ENCODE data around the gene ENTPD1.
"Not testable (repeated sequence)": the region's sequence is repeated elsewhere in the genome, so short reads cannot be mapped to it uniquely, and the experiment has no call there.

ENTPD1 gene

DNA sequence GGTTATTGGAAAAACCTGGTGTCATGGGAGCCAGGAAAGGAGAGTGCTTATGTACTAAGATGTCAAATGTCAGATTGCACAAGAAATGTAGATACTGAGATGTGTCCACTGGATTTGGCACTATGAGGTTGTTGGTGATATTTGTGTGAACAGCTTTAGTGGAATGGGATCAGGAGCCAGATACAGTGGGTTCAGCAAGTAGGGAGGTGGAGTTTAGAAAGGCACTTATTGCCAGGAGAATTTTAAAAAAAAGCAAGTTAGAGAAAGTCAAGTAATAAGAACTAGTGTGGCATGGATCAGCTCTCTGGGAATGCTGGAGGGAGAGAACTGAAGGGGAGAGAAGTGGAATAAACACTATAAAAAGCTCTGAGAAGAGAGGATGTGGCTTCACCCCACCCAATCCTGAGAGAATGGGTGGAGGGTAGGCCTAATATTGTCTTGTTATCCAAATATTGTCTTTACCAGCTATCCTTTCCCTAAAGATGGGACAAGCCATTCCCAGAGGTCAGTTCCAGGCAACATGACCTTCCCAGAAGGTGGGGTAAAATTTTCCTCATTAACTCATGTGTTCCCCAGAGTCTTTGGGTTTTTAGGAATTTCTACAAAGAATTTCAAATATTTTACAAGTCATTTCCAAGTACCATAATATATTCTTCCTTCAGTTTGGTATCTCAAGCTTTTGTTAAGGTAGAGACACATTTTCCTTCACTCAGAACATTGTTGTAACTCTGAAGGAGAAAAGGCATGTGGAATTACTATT is 42.3 kb downstream of the ENTPD1 start:
- FAIRE-seq: no peak

DNA sequence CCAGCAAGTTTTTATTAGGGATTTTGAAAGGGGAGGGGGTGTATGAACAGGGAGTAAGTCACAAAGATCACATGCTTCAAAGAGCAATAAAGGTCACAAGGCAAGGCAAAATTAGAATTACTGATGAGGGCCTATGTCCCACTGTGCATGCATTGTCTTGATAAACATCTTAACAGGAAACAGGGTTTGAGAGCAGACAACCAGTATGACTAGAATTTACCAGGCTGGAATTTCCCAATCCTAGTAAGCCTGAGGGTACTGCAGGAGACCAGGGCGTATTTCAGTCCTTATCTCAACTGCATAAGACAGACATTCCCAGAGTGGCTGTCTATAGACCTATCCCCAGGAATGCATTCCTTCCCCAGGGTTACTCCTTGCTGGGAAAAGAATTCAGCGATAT is 44.3 kb downstream of the ENTPD1 start:
- not testable (repeated sequence) for FAIRE-seq

DNA sequence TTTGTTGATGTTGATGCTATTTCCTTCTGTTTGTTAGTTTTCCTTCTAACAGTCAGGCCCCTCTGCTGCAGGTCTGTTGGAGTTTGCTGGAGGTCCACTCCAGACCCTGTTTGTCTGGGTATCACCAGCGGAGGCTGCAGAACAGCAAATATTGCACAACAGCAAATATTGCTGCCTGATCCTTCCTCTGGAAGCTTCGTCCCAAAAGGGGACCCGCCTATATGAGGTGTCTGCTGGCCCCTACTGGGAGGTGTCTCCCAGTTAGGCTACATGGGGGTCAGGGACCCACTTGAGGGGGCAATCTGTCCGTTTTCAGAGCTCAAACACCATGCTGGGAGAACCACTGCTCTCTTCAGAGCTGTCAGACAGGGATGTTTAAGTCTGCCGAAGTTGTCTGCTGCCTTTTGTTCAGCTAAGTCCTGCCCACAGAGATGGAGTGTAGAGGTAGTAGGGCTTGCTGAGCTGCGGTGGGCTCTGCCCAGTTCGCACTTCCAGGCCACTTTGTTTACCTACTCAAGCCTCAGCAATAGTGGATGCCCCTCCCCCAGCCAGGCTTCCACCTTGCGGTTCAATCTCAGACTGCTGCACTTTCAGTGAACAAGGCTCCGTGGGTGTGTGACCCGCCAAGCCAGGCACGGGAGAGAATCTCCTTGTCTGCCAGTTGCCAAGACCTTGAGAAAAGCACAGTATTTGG is 50.9 kb downstream of the ENTPD1 start:
- not testable (repeated sequence) for FAIRE-seq

DNA sequence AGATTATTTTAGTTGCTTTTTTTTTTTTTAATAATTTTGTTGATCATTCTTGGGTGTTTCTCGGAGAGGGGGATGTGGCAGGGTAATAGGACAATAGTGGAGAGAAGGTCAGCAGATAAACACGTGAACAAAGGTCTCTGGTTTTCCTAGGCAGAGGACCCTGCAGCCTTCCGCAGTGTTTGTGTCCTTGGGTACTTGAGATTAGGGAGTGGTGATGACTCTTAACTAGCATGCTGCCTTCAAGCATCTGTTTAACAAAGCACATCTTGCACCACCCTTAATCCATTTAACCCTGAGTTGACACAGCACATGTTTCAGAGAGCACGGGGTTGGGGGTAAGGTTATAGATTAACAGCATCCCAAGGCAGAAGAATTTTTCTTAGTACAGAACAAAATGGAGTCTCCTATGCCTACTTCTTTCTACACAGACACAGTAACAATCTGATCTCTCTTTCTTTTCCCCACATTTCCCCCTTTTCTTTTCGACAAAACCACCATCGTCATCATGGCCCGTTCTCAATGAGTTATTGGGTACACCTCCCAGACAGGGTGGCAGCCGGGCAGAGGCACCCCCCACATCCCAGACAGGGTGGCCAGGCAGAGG is 52.8 kb downstream of the ENTPD1 start:
- not testable (repeated sequence) for FAIRE-seq

DNA sequence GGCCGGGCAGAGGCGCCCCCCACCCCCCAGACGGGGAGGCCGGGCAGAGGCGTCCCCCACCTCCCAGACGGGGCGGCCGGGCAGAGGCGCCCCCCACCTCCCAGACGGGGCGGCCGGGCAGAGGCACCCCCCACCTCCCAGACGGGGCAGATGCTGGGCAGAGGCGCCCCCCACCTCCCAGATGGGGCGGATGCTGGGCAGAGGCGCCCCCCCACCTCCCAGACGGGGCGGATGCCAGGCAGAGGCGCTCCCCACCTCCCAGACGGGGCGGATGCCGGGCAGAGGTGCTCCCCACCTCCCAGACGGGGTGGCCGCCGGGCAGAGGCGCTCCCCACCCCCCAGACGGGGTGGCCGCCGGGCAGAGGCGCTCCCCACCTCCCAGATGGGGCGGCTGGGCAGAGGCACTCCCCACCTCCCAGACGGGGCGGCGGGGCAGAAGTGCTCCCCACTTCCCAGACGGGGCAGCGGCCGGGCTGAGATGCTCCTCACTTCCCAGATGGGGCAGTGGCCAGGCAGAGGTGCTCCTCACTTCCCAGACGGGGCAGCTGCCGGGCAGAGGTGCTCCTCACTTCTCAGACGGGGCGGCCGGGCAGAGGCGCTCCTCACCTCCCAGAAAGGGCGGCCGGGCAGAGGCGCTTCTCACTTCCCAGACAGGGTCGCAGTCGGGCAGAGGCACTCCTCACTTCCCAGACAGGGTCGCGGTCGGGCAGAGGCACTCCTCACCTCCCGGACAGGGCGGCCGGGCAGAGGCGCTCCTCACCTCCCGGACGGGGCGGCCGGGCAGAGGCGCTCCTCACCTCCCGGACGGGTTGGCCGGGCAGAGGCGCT is 53.6 kb downstream of the ENTPD1 start:
- FAIRE-seq: no peak

DNA sequence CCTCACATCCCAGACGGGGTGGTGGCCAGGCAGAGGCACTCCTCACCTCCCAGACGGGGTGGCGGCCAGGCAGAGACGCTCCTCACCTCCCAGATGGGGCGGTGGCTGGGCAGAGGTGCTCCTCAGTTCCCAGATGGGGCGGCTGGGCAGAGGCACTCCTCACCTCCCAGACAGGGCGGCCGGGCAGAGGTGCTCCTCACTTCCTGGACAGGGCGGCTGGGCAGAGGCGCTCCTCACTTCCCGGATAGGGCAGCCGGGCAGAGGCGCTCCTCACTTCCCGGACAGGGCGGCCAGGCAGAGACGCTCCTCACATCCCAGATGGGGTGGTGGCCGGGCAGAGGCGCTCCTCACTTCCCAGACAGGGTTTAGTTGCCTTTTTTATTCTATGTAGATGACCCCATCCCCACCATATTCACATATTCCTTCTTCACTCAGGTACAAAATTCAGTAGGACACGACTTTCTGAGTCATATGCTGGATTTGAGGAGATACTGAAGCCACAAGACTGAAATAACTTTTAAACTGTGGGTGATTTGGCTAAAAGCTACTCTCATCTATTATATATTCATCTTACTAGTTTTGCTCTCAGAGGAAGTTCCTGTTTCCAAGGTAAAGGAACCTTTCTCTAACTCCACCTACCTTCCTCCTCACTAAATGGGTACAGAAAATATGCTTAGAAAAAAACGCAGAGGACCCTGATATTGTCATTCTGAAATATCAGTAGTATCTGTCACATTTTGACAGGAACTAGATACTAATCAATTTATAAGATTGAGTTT is 54.4 kb downstream of the ENTPD1 start:
- FAIRE-seq: no peak

DNA sequence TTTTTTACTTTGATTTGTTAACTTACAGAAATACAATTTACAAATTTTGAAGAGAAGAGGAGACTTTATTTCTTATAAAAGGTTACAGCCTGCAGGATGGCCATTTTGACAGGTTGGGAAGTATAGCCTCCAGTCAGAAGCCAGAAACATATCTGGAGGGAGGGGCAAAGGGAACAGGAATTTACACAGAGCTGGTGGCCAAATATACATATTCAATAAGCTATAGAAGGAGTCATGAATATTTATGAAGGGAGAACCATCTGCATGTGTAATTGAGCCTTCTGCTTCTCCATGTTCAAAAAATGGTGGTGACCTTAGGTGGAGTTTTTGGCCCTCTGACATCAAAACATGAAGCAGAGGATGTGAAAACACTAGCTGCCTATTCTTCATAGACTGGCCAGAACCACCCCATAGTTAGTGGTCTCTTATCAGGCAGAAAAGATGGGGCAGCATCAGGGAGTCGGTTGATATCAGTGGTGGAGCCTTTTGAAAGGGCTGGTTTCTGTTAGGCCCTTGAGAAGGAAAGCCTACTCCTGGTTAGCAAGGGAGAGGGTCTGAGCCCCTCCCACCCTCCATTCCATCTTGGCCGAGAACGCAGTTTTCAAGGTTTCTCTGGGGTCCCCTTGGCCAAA is 57.2 kb downstream of the ENTPD1 start:
- no peak for FAIRE-seq

DNA sequence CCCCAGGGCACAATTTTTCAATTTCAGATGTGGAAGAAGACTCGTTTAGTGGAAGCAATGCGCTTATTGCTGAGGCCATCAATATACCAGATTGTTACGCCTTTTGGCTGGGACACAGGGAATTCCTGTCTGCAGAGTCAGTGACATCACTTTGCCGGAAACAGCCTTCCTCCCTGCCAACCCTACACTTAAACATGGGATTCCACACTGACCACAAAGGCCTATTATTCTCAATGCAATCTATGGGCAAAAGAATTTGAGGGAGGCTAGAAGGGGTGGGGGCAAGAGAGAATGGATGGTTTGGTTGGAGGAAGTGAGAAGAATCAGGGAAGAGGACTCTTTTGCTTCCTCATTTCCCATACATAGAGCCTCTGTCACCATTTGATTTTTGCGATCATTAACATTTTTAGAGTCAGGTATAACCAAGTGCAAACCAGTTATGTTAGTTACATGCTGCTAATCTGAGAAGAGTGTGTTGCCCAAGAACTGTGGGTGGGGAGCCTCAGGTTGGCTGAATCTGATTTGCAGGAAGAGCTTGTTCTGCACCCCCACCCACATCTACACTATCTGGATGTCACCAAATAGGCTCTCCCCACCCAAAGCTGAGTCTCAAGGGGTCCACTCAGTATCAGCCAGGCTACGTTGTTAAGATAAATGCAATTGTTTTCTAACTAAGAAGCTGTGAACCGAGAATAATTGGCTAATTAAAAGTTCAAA is 58.2 kb downstream of the ENTPD1 start:
- no peak for FAIRE-seq

DNA sequence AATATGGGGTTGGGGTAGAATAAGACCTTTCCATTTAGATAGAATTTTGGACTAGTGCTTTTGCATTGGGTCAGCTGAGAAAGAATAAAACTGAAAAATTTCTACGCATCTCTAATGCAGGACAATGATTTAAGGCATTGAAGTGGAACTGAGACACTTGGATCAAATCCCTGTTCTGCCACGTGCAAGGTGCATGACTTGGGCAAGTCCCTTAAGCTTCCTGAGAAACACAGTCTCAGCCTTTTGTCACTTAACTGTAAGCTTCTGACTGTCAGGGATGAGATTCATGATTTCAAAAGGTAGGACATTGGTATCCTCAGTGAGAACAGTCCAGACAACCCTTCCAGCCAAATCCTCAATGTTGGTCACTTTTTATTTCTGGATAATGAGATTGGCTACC is 59.2 kb downstream of the ENTPD1 start:
- FAIRE-seq: no peak

DNA sequence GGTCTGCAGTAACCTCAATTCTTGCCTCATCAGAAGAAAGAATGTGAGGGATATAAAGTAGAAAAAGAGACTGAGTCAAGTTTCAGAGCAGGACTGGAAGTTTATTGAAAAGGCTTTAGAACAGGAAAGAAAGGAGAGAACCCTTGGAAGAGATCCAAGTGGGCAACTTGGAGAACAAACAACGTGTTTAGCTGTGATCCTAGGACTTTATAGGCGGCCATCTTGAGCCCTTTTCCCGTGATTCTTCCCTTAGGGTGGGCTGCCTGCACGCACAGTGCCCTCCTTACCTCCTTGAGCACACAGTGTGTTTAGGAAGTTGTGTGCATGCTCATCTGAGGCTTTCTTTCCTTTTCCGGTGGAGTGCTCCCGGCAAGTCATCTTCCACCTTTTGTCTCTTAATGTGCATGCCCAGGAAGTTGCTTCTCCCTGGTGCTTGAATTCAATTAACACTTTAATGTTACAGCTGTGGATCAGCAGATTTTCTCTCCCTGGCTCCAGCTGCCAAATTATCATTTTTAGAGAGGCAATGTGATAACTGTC is 59.8 kb downstream of the ENTPD1 start:
- FAIRE-seq: no peak

DNA sequence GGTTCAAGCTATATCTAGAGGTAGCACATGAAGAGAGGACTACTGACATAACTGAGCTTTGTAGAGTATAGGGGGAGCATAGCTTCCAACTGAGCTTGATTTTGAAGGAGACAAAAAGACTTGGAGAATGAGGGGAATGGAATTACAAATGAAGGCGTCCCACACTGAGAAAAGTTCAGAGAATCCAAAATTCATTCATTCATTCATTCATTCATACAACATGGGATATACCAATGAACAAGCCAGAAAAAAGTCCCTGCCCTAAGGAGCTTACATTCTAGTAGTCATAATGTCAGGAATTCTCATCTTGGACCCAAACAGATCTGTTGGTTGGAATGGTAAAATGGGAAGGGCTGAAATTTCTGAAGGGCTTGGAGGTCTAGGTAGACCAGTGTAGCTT is 62.0 kb downstream of the ENTPD1 start:
- no peak for FAIRE-seq

DNA sequence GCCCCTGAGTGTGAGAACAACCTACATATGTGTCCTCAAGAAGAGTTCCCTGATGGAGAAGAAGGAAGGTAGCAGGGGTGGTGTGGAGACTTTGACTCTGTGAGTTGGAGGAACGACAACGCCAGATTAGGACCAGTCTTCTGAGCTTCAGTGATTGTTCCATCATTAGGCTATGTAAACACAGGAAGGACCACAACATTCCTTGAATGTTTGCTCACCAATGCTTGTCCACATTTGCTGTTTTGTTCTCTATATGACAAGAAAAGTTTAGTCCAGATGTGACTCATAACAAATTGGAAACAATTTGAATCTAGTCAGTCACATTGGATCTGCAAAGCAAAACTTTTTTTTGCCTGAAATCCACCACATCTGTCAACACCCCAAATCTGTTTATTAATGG is 62.7 kb downstream of the ENTPD1 start:
- no peak for FAIRE-seq

DNA sequence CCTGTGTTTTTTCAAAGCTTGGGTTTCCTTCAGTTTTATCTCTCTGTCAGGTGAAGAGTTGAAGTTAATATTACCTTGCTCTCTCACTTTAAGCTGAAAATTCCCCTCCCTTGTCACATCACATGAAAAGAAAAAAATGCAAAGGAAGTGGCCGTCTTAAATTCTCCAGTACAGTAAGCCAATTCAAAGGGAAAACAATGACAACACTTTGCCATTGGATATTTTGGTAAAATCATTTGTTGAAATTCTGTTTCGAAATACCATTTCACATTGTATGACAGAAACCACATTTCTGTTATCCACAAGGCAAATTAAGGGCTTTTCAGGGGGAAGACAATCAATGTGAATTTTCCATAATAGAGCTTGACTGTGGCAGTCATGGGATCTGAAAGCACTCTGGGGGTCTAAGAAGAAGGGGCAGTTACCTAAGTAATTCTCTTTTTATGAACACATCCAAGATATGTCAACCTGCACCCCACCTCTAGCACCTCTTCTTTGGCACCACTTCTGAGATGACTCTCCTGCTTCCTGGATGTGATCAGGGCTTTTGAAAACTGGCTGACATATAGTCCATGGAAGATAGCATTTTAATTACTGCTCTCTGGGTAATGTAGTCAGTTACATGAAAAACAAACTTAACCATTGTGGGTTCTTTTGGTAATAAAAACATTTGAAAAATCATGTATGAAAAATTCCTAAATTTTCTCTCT is 63.8 kb downstream of the ENTPD1 start:
- no peak for FAIRE-seq

DNA sequence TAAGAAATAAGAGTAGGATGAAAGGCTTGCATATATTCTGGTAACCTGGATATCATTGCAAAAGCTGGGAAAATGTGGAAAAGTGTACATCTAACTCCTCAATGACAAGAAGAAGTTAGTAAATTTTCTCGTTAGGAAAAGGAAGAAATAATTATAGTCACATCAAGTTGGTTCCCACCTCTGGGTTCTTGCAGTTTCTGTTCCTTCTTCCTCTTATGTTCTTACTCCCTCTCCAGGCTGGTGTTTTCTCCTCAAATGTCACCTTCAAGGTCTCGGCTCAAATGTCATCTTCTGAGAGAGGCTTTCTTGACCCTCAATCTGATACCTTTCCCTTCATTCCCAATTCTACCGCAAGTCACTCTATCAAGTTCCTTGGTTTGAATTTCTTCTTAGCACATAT is 64.4 kb downstream of the ENTPD1 start:
- FAIRE-seq: no peak

DNA sequence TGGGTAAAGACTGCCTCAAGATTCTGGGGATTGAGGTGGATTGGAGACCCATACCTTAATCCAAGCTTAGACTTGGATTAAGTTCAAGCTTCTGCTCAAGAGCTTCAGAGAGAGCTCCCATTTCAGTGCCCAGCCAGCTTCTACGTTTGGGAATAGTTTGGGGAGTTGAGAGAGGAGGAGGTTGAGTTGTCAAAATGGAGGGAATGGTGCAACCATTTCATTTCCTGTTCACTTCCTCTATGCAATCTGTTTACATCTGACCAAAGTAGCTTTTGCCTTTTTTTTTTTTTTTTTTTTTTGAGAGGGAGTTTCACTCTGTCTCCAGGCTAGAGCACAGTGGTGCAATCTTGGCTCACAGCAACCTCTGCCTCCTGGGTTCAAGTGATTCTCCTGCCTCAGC is 65.8 kb downstream of the ENTPD1 start:
- FAIRE-seq: no peak

DNA sequence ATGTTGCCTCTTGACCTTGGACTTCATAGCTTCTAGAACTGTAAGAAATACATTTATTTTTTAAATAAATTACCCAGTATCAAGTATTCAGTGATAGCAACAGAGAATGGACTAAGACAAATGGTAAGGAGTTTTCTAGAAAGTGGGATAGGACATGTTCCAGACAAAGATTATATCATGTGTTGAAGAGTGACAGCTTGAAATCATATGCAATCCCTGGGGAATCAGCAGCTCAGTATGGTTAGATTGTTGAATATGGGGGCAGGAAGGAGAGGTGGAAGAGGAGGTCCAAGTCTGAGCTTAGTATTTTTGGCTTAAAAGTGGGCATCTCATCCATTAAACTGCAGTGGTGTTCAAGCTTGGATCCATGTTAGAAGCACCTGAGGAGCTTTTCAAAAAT is 74.1 kb downstream of the ENTPD1 start:
- FAIRE-seq: no peak

DNA sequence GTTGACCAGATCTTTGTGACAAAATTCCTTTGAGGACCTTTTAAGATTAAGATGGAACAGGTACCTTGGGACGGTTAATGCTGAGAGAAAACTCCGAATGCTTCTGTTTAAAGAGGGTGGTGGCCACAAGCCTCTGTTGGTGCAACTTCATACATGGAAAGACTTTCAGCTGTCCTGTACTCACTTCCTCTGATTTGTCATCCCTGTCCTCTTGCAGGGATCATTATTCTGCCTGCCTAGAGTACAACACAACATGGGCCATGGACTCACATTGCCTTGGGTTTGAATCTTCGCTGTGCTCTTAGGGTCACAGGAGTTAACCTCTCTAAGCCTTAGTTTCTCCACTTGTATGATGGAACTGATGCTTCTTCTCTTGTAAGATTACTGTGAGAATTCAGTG is 75.1 kb downstream of the ENTPD1 start:
- FAIRE-seq: no peak

DNA sequence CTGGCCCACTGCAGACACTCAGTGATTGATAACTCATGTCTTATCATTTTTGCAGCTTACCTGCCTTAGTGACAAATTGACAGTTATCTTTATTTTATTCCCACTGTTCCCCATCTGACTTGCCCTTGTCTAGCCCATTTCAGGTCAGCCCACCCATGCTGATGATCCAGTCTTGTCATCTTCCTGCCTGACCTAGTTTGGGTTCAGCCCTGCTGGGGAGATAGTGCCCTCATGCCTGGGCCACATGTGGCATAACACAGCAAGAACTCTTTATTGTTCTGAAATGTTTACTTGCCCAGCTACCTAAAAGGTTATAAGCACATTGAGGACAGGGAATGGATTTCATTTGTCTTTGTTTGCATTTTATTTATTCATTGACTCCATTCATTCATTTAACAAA is 75.6 kb downstream of the ENTPD1 start:
- FAIRE-seq: no peak

DNA sequence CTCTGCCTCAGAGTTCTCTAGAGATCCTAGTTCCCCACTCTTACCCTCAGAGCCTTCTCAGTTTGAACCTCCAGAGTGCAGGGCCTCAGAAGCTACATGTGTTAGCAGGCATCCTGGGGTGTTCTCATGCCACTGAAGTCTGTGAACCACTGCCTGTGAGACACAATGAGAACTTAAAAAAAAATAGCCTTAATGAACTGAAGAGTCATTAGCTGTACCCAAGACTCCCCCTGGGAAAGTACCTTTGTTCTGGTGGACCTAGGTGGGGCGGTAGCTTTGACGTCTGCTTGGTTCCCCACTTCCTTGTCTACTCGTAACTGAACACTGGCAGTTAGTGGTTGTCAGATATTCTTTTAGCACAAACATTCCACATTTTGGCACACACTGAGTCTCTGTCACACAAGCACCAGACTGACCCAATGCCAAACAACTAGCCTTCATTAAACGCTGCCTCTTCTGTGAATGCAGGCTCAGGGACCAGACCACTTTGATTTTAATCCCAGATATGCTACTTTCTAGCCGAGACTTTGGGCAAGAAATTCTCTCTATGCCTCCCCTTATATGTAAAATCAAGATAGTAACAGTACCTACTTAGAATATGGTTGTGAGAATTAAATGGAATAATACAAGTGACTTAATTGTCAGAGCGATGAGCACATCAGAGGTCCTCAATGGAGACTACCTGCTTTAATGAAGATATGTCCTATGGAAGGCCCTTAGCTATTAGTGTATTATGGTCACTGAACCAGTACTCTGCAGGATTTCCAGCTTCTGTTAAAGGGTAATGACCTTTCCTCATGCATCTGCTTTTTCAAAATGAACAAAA is 76.5 kb downstream of the ENTPD1 start:
- no peak for FAIRE-seq
